ENCODE data around the gene FLYWCH1. TPM values are rescaled to one million over a fixed set of nuclear protein-coding genes. Genes with fewer than 3 reads are reported as not detected.

FLYWCH1 gene
- total RNA-seq, 1 donor from 2014 or later: 5.1 TPM

DNA sequence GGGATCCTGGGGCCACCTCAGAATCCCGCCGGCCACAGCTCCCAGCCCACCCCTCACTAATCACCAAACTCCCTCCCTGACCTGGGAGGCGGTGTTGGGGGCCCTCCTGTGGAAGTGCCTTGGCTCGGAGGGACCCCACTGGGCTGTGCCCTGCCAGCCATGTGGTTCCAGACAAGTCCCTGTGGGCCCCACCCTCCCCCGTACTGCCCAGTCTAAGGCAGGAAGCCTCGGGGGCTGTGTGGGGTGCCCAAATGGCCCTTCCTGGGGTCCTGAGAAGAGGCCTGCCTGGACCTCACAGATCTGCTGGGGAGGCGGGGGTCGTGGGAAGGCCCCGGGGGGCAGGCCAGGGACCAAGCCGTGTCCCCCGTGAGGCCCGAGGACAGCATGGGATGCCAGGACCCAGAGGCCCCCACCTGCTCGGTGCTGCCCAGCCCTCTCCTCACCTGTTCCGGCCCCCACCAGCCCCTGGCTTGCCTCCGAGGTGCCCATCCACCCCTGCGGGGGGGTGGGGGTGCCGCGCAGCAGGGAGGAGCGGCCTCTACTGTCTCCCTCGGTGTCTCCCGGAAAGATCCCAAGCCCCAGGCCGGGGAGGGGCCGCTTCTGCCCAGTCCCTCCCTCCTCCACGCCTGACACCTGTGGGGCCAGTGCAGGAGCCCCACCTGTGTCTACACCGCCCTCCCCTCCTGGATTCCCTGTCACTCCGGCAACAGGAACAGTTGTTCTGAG is 43.1 kb downstream of the FLYWCH1 start:
- no peaks in the 10 kb centered on the region for H3K4me1 ChIP-seq
- no peaks in the 10 kb centered on the region for H3K27me3 ChIP-seq
- Mint-ChIP-seq H3K27me3 (ENCODE audit: insufficient read depth, low read depth) (peaks cover 9% of the 10 kb centered on the region), H3K36me3 (no peaks in the 10 kb centered on the region), H3K27ac (peak overlapping the region; percentile 69), H3K9me3 (no peaks in the 10 kb centered on the region), H3K4me3 (no peak overlapping the region), H3K4me1 (peaks cover 7% of the 10 kb centered on the region)
- no peak overlapping the region for H3K27ac ChIP-seq
- DNase-seq (ENCODE audit: low spot score): no peak
- no peaks in the 10 kb centered on the region for H3K79me2 ChIP-seq (ENCODE audit: low read depth)
- no peaks in the 10 kb centered on the region for H4K20me1 ChIP-seq (ENCODE audit: low read depth)
- H3K9me3 ChIP-seq (ENCODE audit: low read depth): no peaks in the 10 kb centered on the region
- H3K4me2 ChIP-seq: no peak overlapping the region
- no peak overlapping the region for H2AFZ ChIP-seq (replicated peaks)
- no peaks in the 10 kb centered on the region for H3F3A ChIP-seq (ENCODE audit: low read depth)
- TF ChIP-seq, protein P1, sequence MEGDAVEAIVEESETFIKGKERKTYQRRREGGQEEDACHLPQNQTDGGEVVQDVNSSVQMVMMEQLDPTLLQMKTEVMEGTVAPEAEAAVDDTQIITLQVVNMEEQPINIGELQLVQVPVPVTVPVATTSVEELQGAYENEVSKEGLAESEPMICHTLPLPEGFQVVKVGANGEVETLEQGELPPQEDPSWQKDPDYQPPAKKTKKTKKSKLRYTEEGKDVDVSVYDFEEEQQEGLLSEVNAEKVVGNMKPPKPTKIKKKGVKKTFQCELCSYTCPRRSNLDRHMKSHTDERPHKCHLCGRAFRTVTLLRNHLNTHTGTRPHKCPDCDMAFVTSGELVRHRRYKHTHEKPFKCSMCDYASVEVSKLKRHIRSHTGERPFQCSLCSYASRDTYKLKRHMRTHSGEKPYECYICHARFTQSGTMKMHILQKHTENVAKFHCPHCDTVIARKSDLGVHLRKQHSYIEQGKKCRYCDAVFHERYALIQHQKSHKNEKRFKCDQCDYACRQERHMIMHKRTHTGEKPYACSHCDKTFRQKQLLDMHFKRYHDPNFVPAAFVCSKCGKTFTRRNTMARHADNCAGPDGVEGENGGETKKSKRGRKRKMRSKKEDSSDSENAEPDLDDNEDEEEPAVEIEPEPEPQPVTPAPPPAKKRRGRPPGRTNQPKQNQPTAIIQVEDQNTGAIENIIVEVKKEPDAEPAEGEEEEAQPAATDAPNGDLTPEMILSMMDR (IDR thresholded peaks at IDR 0.05): no peak
- no peak overlapping the region for H3K4me3 ChIP-seq
- no peaks in the 10 kb centered on the region for H3K36me3 ChIP-seq
- no peak overlapping the region for H3K9ac ChIP-seq

- Mint-ChIP-seq H3K4me1 (peaks cover 7% of the 10 kb centered on the region), H3K4me3 (no peak overlapping the region), H3K36me3 (no peaks in the 10 kb centered on the region), H3K27me3 (ENCODE audit: insufficient read depth, low read depth) (peaks cover 10% of the 10 kb centered on the region), H3K9me3 (no peaks in the 10 kb centered on the region), H3K27ac (peak overlapping the region; percentile 69)
- no peaks in the 10 kb centered on the region for H3K27me3 ChIP-seq
- no peak overlapping the region for H2AFZ ChIP-seq (replicated peaks)
- H3F3A ChIP-seq (ENCODE audit: low read depth): no peaks in the 10 kb centered on the region
- no peaks in the 10 kb centered on the region for H3K9me3 ChIP-seq (ENCODE audit: low read depth)
- no peak for TF ChIP-seq EZH2 (IDR thresholded peaks at IDR 0.05)
- TF ChIP-seq EZH2phosphoT487 (IDR thresholded peaks at IDR 0.05): no peak
- TF ChIP-seq, protein P1 (IDR thresholded peaks at IDR 0.05): no peak
- no peaks in the 10 kb centered on the region for H3K79me2 ChIP-seq (ENCODE audit: low read depth)
- H3K4me2 ChIP-seq: no peak overlapping the region
- no peaks in the 10 kb centered on the region for H3K36me3 ChIP-seq
- H3K4me1 ChIP-seq: no peaks in the 10 kb centered on the region
- no peak for DNase-seq (ENCODE audit: low spot score)
- no peak overlapping the region for H3K27ac ChIP-seq
- H3K9ac ChIP-seq: no peak overlapping the region
- no peak overlapping the region for H3K4me3 ChIP-seq
- H4K20me1 ChIP-seq (ENCODE audit: low read depth): no peaks in the 10 kb centered on the region
Measured at GRCh38 chr16:2955438-2955778, 43.7 kb downstream of the FLYWCH1 start.

GRCh38 chr16:2955779-2956578 is 44.2 kb downstream of the FLYWCH1 start:
- no peak overlapping the region for H3K4me2 ChIP-seq
- no peaks in the 10 kb centered on the region for H3K79me2 ChIP-seq (ENCODE audit: low read depth)
- no peak overlapping the region for H3K9ac ChIP-seq
- H3K36me3 ChIP-seq: no peaks in the 10 kb centered on the region
- Mint-ChIP-seq H3K36me3 (no peaks in the 10 kb centered on the region), H3K9me3 (no peaks in the 10 kb centered on the region), H3K4me1 (peaks cover 7% of the 10 kb centered on the region), H3K27me3 (ENCODE audit: insufficient read depth, low read depth) (peaks cover 8% of the 10 kb centered on the region), H3K4me3 (no peak overlapping the region), H3K27ac (no peak overlapping the region)
- H4K20me1 ChIP-seq (ENCODE audit: low read depth): no peaks in the 10 kb centered on the region
- H2AFZ ChIP-seq (replicated peaks): no peak overlapping the region
- no peaks in the 10 kb centered on the region for H3K9me3 ChIP-seq (ENCODE audit: low read depth)
- TF ChIP-seq EZH2 (IDR thresholded peaks at IDR 0.05) (no peak), EZH2phosphoT487 (IDR thresholded peaks at IDR 0.05) (no peak)
- TF ChIP-seq, protein P1 (IDR thresholded peaks at IDR 0.05): no peak
- no peak for DNase-seq (ENCODE audit: low spot score)
- no peaks in the 10 kb centered on the region for H3F3A ChIP-seq (ENCODE audit: low read depth)
- H3K4me1 ChIP-seq: no peaks in the 10 kb centered on the region
- H3K27me3 ChIP-seq: no peaks in the 10 kb centered on the region
- H3K27ac ChIP-seq: no peak overlapping the region
- no peak overlapping the region for H3K4me3 ChIP-seq
